ENCODE measurements around the gene GRID2IP.

The GRID2IP gene

GRCh38 chr7:6487184-6487545 lies 64.1 kb downstream of the GRID2IP start:
- no peak overlapping the region for H3K4me3 ChIP-seq (ENCODE audit: control insufficient read depth, low read depth, low read length)
- no peak for DNase-seq (ENCODE audit: low read depth)
- TF ChIP-seq CTCF (conservative IDR thresholded peaks at IDR 0.05; ENCODE audit: control insufficient read depth, insufficient read depth, low read depth, low read length) = no peak

GRCh38 chr7:6486438-6487183 lies 64.7 kb downstream of the GRID2IP start:
- no peak for TF ChIP-seq CTCF (conservative IDR thresholded peaks at IDR 0.05; ENCODE audit: control insufficient read depth, insufficient read depth, low read depth, low read length)
- no peak overlapping the region for H3K4me3 ChIP-seq (ENCODE audit: control insufficient read depth, low read depth, low read length)
- no peak for DNase-seq (ENCODE audit: low read depth)

GRCh38 chr7:6482743-6483119 lies 68.5 kb downstream of the GRID2IP start:
- H3K4me3 ChIP-seq (ENCODE audit: control insufficient read depth, low read depth, low read length) = peak overlapping the region; percentile 91
- no peak for TF ChIP-seq CTCF (conservative IDR thresholded peaks at IDR 0.05; ENCODE audit: control insufficient read depth, insufficient read depth, low read depth, low read length)
- DNase-seq (ENCODE audit: low read depth) = no peak

GRCh38 chr7:6482307-6482706 lies 69.0 kb downstream of the GRID2IP start:
- peak overlapping the region; percentile 91 for H3K4me3 ChIP-seq (ENCODE audit: control insufficient read depth, low read depth, low read length)
- no peak for DNase-seq (ENCODE audit: low read depth)

GRCh38 chr7:6481445-6481844 lies 69.8 kb downstream of the GRID2IP start:
- no peak for TF ChIP-seq CTCF (conservative IDR thresholded peaks at IDR 0.05; ENCODE audit: control insufficient read depth, insufficient read depth, low read depth, low read length)
- peak overlapping the region; percentile 44 for H3K4me3 ChIP-seq (ENCODE audit: control insufficient read depth, low read depth, low read length)

More at GRCh38 chr7:6482307-6482706, 69.0 kb downstream of the GRID2IP start:
- no peak for TF ChIP-seq CTCF (conservative IDR thresholded peaks at IDR 0.05; ENCODE audit: control insufficient read depth, insufficient read depth, low read depth, low read length)

GRCh38 chr7:6480323-6480660 lies 71.0 kb downstream of the GRID2IP start:
- H3K4me3 ChIP-seq (ENCODE audit: control insufficient read depth, low read depth, low read length) = peak overlapping the region; percentile 44
- TF ChIP-seq CTCF (conservative IDR thresholded peaks at IDR 0.05; ENCODE audit: control insufficient read depth, insufficient read depth, low read depth, low read length) = no peak
- no peak for DNase-seq (ENCODE audit: low read depth)

More at GRCh38 chr7:6481445-6481844, 69.8 kb downstream of the GRID2IP start:
- no peak for DNase-seq (ENCODE audit: low read depth)

GRCh38 chr7:6479067-6479466 lies 72.2 kb downstream of the GRID2IP start:
- H3K4me3 ChIP-seq (ENCODE audit: control insufficient read depth, low read depth, low read length) = no peak overlapping the region
- DNase-seq (ENCODE audit: low read depth) = no peak
- no peak for TF ChIP-seq CTCF (conservative IDR thresholded peaks at IDR 0.05; ENCODE audit: control insufficient read depth, insufficient read depth, low read depth, low read length)

Data from fibroblast of mammary gland (primary cell).